ENCODE data around the gene FYN. TPM values are rescaled to one million over a fixed set of nuclear protein-coding genes. Genes with fewer than 3 reads are reported as not detected.

Gene FYN
- polyA plus RNA-seq, 1 donor (not counting 4 experiments of a cell fraction or from before 2014, with no cell fraction given): 24.7 TPM

- H3K27ac ChIP-seq (ENCODE audit: control insufficient read depth, insufficient read depth, low read length): no peak overlapping the region
- dilution Hi-C loops (cut with MboI; ENCODE audit: extremely low pct_ligation_motif_present, low sequenced_read_pairs): no loop called here
- H3K36me3 ChIP-seq (ENCODE audit: control insufficient read depth in 2 of 2, extremely low read depth in 1 of 2, insufficient read depth in 2 of 2, low read length in 2 of 2): peaks cover 0 to 4% of the 10 kb centered on the region in 2 experiments
- H3K27me3 ChIP-seq (ENCODE audit: control insufficient read depth, extremely low read depth, insufficient read depth, low read length): no peaks in the 10 kb centered on the region
- no peaks in the 10 kb centered on the region for H3K9me1 ChIP-seq (ENCODE audit: control insufficient read depth, extremely low read depth, insufficient read depth, low read length)
- DNase-seq (ENCODE audit: low read depth, low spot score): no peak
- H3K4me1 ChIP-seq (ENCODE audit: control insufficient read depth, extremely low read depth, insufficient read depth, low read length): peaks cover 9% of the 10 kb centered on the region
- H3K4me3 ChIP-seq (ENCODE audit: control insufficient read depth in 2 of 3, extremely low read depth in 1 of 3, insufficient read depth in 2 of 3, low read depth in 1 of 3, low read length in 3 of 3): no peak overlapping the region
- no peaks in the 10 kb centered on the region for H3K79me2 ChIP-seq (ENCODE audit: control insufficient read depth, insufficient read depth, low read length)
- no peak overlapping the region for H2AFZ ChIP-seq (ENCODE audit: control insufficient read depth, low read length)
- no peaks in the 10 kb centered on the region for H3K9me3 ChIP-seq (ENCODE audit: control insufficient read depth, low read depth, low read length)
- FAIRE-seq: no peak
- no peak overlapping the region for H3K4me2 ChIP-seq (ENCODE audit: control insufficient read depth, extremely low read depth, insufficient read depth, low read depth, low read length)
- H3K9ac ChIP-seq (ENCODE audit: control insufficient read depth, extremely low read depth, insufficient read depth, low read length): no peak overlapping the region
- TF ChIP-seq, protein P1, sequence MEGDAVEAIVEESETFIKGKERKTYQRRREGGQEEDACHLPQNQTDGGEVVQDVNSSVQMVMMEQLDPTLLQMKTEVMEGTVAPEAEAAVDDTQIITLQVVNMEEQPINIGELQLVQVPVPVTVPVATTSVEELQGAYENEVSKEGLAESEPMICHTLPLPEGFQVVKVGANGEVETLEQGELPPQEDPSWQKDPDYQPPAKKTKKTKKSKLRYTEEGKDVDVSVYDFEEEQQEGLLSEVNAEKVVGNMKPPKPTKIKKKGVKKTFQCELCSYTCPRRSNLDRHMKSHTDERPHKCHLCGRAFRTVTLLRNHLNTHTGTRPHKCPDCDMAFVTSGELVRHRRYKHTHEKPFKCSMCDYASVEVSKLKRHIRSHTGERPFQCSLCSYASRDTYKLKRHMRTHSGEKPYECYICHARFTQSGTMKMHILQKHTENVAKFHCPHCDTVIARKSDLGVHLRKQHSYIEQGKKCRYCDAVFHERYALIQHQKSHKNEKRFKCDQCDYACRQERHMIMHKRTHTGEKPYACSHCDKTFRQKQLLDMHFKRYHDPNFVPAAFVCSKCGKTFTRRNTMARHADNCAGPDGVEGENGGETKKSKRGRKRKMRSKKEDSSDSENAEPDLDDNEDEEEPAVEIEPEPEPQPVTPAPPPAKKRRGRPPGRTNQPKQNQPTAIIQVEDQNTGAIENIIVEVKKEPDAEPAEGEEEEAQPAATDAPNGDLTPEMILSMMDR (optimal IDR thresholded peaks at IDR 0.05 in 1 of 3, IDR thresholded peaks at IDR 0.05 in 1 of 3, conservative IDR thresholded peaks at IDR 0.05 in 1 of 3; ENCODE audit: extremely low read depth in 1 of 3, insufficient read depth in 2 of 3, low read length in 3 of 3): no peak
- no peak for TF ChIP-seq EZH2 (IDR thresholded peaks at IDR 0.05; ENCODE audit: low read length)
- H4K20me1 ChIP-seq (ENCODE audit: control insufficient read depth, extremely low read depth, insufficient read depth, low read length): no peaks in the 10 kb centered on the region
Observed at GRCh38 chr6:111806561-111807497, 66.4 kb downstream of the FYN start.

DNA sequence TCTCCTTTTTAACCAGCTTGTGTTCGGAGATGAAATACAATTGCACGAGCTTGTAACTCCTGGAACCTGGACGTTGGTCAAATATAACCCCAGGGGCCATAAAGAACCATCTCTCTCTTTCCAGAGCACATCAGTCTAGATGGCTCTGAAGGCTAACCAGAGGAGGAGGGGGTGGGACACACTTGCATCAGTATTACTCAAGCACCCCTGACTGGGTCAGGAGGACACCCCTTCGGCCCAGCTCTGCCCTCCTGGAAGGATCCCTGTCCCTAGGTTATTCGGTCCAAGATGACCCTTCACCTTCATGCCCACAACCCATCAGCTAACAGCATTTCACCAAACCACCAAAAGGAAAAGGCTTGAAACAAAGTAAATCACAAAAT is 67.1 kb downstream of the FYN start:
- no peak for TF ChIP-seq EZH2 (IDR thresholded peaks at IDR 0.05; ENCODE audit: low read length)
- TF ChIP-seq, protein P1 (optimal IDR thresholded peaks at IDR 0.05 in 1 of 3, IDR thresholded peaks at IDR 0.05 in 1 of 3, conservative IDR thresholded peaks at IDR 0.05 in 1 of 3; ENCODE audit: extremely low read depth in 1 of 3, insufficient read depth in 2 of 3, low read length in 3 of 3): no peak

More for the DNA sequence above, 67.1 kb downstream of the FYN start:
- no peak overlapping the region for H3K27ac ChIP-seq (ENCODE audit: control insufficient read depth, insufficient read depth, low read length)
- H3K79me2 ChIP-seq (ENCODE audit: control insufficient read depth, insufficient read depth, low read length): no peaks in the 10 kb centered on the region
- DNase-seq (ENCODE audit: low read depth, low spot score) (no peak), FAIRE-seq (no peak)
- no peaks in the 10 kb centered on the region for H3K27me3 ChIP-seq (ENCODE audit: control insufficient read depth, extremely low read depth, insufficient read depth, low read length)
- H2AFZ ChIP-seq (ENCODE audit: control insufficient read depth, low read length): no peak overlapping the region
- no peak overlapping the region for H3K9ac ChIP-seq (ENCODE audit: control insufficient read depth, extremely low read depth, insufficient read depth, low read length)
- dilution Hi-C loops (cut with MboI; ENCODE audit: extremely low pct_ligation_motif_present, low sequenced_read_pairs): no loop called here
- no peaks in the 10 kb centered on the region for H4K20me1 ChIP-seq (ENCODE audit: control insufficient read depth, extremely low read depth, insufficient read depth, low read length)
- H3K4me1 ChIP-seq (ENCODE audit: control insufficient read depth, extremely low read depth, insufficient read depth, low read length): peaks cover 9% of the 10 kb centered on the region
- no peaks in the 10 kb centered on the region for H3K9me1 ChIP-seq (ENCODE audit: control insufficient read depth, extremely low read depth, insufficient read depth, low read length)
- H3K9me3 ChIP-seq (ENCODE audit: control insufficient read depth, low read depth, low read length): no peaks in the 10 kb centered on the region
- no peak overlapping the region for H3K4me3 ChIP-seq (ENCODE audit: control insufficient read depth in 2 of 3, extremely low read depth in 1 of 3, insufficient read depth in 2 of 3, low read depth in 1 of 3, low read length in 3 of 3)
- no peak overlapping the region for H3K4me2 ChIP-seq (ENCODE audit: control insufficient read depth, extremely low read depth, insufficient read depth, low read depth, low read length)
- peaks cover 0 to 4% of the 10 kb centered on the region in 2 experiments for H3K36me3 ChIP-seq (ENCODE audit: control insufficient read depth in 2 of 2, extremely low read depth in 1 of 2, insufficient read depth in 2 of 2, low read length in 2 of 2)
